ENCODE data around the gene STYXL2.

Gene STYXL2

DNA sequence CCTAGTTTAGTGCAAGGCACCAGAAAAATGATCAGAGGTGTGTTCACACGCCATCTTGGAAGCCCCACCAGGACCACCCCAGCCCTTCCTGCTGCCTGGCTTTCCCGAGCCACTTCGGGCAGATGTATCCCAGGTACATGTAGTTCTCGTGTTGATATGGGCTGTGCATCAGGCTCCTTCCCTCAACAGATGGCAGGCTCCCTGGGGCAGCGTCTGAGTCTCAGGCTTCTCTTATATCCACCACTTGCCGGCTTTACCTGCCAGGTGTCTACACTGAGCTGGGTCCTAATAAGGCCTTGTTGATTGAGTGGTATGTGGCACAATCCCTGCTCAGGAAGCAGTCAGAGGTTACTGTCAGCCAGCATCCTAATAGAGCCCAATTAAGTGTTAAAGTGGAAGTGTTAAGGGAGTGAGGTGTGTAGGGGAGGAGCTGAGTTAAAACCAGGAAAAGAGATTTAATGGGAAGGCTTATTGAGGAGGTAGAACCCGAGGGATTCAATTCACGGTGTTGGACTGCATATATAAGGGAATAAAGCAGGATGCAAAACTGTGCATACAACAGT is 12.2 kb upstream of the STYXL2 start:
- no peak for DNase-seq (ENCODE audit: low spot score)

DNA sequence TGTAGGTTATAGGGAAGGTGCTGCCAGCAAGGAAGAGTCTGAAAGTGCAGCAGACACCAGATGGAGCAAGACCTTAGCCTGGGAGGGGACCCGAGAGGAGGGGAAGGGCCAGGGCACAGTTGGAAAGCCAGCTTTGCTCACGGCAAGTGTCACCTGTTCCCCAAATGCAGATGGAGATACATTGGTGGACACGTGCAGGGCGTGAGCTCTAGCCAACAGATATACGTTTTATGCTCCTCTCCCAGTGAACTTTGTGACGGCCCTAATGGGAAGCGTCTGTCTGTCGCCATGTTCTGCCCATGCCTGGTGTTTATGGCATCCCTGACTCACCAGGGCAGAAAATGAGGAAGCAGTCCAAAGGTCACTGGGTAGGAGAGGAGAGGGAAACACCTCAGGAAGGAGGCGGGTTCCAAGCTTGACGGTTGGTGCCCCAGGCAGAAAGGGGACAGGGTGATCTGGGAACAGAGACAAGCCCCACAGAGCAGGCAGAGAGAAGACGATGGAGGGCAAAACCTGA is 11.3 kb upstream of the STYXL2 start:
- DNase-seq (ENCODE audit: low spot score), result no peak

DNA sequence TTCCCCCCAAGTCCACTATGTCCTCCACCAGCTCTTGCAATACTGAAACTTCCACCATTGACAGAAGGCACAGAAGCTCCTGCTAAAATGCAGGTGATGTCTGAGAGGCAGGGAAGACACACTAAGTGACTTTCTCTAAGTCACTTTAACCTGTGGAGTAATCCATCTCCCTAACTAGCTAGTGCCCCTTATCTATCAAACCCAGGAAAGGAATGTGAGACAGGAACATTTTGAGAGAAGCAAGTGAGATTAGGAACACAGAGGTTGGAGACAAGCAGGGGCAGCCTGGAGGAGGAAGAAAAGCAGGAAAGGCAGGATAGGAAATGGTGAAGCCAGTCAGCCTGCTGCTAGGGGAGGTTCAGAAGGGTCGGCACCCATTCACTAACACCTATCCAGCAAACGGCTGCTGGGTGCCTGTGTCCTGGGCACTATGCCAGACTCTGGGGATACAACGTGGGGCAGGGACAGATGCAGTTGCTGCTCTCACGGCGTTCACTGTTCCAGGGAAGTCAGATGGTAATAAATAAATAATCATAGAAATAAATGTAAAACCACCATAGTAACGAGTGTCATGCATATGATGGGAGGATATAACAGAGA is 10.7 kb upstream of the STYXL2 start:
- DNase-seq (ENCODE audit: low spot score), result no peak

DNA sequence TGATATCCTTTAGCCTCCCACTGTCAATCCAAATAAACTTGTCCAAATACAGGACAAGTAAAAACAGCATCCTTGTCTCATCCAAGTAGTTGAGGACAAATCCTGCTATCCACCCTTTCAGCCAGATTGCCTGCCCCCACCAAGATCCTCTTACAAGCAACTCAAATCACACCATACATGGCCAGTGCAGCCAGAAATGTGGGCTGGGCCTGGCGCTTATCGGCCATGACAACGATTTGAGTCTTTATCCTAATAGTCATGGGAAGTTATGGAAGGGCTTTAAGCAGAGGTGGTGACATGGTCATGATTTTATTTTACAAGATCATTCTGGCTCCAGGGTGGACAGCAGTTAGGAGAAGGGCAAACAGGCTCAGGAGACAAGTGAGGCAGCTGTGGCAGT is 10.0 kb upstream of the STYXL2 start:
- no peak for DNase-seq (ENCODE audit: low spot score)

DNA sequence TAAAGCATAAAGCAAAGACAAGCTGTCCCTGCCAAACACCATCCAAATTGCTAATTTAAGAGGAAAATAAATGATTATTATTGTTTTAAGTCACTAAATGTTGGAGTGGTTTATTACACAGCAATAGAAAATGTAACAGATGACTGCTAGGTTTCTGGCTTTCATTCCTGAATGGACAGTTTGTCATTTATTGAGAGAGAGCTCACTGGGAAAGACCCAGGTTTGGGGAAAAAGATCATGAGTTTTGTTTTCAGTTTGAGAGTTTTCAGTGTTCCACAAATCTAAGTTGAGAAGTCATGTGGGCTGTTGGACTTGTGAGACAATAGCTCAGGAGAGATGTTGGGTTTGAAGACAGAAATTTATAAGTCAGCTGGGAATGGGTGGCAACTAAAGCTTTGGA is 9.1 kb upstream of the STYXL2 start:
- no peak for DNase-seq (ENCODE audit: low spot score)

DNA sequence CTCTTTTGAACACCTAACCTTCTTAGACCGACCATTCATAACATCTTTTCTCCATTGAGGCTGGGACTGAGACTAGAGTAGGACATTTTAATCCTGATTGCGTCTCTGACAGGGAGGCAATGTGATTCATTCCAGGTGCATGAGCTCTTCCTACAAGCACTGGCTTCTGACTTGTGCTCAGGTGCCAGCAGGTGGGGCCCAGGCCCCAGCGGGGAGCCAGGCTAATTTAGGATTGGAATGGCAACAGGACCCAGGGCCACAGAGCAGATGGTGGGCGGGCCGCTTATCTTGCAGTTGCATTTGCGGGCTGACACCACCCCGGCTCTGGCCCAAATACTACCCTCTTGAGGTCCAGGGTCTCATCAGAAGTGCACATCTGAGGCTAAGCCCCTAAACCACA is 7.8 kb upstream of the STYXL2 start:
- no peak for DNase-seq (ENCODE audit: low spot score)

DNA sequence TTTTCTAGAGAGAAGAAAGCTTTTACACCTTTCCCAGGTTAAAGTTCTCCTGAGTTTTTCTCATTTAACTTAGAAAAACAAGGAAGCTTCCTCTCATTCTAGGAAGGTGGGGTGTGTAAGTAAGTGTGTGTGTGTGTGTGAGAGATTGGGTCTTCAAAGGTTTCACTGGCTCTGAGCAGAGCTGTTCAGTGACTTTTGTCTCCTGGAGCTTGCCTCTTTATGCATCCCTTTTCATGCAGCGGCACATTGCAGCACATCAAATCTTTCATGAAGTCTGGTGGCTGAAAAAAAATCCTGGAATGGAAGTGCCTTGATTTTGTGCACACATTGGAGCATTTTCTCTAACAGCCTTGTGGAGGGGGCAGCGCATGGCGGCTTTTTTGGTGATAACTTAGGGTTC is 7.1 kb upstream of the STYXL2 start:
- DNase-seq (ENCODE audit: low spot score), result no peak

DNA sequence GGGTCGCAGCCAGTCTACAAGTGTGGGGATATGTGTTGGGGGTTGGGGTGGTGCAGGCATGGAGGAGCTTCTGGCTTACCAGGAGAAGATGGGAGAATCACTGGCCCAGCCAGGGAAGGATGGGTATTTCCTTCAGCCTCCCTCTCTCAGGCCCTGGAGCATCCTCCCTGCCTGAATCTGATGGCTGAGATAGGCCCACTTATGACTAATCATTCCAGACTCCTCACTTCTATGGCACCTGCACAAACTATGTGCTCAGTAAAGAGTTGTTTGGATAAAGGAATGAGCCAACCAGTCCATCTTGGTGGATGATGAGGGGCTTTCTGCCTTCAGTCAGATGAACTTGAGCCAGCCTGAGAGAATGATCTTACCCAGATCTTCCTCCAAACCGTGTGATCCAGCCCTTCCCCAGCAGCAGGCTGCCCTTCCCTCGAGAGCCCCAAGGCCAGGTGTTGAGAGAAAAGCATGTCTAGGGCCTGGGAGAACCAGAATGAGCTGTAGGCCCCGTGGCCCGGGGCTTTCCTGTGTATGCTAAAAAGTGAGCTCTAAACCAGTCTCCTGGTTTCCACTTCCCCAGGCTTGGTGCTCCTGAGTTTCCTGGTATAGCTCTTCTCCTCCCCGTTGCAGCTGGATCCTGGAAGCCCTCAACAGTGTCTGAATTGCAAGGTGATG is 5.0 kb upstream of the STYXL2 start:
- no peak for DNase-seq (ENCODE audit: low spot score)

DNA sequence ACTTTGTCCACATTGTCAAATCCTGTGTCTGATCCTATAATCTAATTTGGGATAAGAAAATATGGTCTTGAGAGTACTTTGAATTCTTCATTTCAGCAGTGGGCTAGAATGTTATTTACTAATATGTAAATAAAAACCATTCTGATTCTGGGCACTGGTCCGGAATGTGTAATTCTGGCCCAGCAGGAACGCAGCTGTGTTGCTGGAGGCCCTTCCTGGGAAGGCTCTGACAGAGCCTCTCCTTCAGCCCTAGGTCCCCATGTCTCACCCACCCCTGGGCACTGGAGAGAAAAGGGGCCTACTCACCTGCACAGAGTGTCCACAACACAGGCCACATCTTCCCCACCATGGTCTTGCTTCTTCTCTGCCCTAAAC is 3.9 kb upstream of the STYXL2 start:
- DNase-seq (ENCODE audit: low spot score), result no peak

DNA sequence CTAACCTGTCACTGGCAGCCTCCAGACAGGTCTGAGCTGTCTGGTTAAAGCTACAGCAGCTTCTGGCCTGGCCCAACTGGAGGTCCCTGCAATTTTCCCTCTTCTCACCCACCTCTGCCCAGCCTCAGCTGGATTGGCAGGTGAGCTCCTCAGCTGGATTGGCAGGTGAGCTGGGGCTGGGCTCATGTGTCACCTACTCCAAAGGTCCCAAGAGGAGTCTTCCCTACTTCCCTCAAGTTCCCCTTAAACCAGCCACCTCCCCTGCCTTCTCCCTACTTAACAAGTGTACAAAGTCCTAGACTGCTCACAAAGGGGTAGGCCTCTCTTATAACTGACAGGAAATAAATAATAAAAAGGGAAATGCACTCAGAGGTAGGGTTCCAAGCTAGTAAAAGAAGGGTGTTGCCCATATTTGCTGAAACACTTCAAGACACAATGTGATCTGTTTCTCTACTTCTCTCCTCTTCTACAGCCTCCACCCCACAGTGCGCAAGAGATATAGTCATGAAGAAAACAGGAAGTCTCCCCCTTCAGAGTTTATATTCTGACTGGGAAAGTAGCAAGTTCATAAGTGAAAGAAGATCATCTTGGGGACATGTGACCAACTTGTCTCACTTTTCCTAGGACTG is 3.4 kb upstream of the STYXL2 start, which contains the start of gene GPA33:
TSS of gene GPA33 (minus strand) at position 64 of the 629 bp plus-strand sequence. CDS start 90 bp downstream, outside the sequence.
- DNase-seq (ENCODE audit: low spot score), result no peak

DNA sequence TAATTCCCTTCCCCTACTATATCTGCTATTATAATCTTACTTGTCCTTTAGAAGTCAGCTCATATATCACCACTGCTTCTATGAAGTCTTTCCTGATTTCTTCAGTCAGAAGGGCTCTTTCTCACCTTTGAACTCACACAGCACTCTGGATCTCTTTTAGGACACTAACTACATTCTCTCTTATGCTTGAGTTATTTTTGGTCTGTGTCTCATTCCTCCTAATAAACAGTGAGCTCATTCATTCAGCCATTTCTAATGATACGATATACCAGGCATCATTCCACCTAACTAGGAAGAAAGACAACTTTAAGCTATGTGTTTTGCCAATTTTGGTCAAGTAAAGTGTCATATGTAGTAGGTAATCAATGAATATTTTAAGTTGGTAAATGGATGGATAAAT is 1.2 kb upstream of the STYXL2 start:
- DNase-seq (ENCODE audit: low spot score), result no peak

DNA sequence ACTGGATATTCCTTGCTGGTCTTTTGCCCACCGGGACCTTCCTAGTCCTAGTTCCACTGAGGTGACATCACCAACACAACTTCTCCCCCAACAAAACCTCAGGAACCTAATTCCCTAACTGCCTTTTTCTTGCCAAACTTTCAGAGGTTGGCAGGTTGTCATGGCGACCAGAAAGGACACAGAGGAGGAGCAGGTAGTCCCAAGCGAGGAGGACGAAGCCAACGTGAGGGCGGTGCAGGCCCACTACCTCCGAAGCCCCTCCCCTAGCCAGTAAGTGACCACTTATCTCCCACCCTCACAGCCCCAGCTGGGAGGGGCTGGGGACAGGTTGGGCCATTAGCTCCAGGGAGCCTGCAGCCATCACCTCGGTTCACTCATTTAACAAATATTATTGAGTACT is 815 bp downstream of the STYXL2 start:
- DNase-seq (ENCODE audit: low spot score), result no peak

DNA sequence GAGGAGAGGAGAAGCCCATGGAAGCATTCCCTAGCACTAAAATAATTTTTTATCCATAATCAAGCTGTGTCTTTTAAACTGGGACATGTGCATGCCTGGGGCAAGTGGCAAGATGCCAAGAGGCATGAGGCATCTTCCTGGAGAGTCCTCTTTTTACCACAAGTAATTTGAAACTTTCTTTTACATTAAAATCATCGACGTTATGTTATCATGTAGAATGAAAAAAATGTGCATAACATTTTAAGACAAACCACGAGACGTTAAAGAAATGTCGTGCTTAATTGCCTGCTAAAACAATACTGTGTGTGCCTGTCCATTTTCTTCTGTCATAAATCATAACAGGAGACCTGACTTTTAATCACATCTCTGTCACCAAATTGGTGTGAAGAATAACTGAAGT is 1.5 kb downstream of the STYXL2 start:
- no peak for DNase-seq (ENCODE audit: low spot score)

DNA sequence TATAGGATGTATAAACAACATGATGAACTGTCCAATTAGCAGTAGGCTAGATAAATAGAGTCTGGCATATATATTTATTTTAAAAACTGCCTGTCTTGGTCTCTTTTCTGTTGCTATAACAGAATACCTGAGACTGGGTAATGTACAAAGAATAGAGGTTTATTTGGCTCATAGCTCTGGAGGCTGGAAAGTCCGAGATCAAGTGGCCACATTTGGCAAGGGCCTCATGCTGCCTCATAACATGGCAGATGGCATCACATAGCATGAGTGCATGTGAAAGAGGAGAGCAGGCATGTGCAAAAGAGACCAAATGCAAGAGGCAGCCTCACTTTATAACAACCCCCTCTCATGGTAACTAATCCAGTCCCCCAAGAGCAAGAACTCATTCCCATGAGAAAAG is 6.0 kb downstream of the STYXL2 start:
- DNase-seq (ENCODE audit: low spot score), result no peak

DNA sequence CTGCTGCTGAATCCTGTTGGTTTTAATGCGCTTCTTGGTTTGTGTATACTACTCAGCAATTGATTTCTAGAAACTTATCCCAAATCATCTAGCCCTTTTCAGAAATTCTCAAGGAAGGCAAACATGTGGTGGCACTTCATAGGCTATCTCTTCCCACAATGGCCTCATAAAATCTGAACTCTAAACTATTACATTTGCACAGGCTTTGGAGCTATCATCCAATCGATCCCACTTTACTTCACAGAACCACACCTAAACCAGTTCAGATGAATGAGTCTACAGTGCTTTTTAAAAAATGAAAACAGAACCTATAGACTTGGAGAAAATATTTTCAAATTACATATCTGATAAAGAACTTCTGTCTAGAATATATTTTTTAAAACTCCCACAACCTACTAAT is 6.9 kb downstream of the STYXL2 start:
- no peak for DNase-seq (ENCODE audit: low spot score)

DNA sequence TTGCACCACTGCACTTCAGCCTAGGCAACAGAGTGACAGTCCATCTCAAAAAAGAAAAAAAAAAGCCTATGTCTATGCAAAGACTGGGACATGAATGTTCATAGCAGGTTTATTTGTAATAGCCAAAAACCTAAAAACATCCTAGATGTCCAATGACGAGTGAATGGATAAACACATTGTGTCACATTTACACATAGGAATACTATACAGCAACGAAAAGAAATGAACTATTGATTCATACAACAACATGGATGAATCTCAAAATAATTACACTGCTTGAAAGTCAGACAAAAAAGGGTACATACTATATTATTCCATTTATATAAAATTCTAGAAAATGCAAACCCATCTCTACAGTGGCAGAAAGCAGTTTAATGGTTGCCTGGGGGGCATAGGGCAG is 7.9 kb downstream of the STYXL2 start:
- DNase-seq (ENCODE audit: low spot score), result no peak

DNA sequence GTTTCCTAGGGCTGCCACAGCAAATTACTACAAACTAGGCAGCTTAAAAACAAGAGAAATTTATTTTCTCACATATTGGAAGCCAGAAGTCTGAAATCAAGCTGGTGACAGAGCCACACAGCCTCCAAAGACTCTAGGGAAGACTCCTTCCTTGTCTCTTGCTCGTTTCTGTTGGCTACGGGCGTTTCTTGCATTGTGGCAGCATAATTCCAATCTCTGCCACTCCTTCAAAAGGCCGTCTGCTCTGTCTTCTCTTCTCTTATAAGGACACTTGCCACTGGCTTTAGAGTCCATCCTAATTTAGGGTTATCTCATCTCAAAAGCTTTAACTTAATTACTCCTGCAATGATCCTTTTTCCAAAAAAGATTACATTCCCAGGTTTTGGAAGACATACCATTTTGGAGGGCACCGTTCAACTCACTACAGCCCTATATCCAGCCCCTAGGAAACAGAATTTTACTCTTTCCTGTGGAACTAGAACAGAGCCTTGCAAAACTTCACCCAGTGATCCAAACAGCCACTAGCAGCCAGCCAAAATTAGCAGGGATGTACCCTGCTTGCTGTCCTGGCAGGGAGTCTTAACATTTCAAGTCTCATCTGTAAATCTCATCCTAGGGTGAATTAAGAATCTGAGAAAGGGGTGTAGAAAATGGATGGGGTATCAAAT is 9.2 kb downstream of the STYXL2 start:
- DNase-seq (ENCODE audit: low spot score), result no peak

DNA sequence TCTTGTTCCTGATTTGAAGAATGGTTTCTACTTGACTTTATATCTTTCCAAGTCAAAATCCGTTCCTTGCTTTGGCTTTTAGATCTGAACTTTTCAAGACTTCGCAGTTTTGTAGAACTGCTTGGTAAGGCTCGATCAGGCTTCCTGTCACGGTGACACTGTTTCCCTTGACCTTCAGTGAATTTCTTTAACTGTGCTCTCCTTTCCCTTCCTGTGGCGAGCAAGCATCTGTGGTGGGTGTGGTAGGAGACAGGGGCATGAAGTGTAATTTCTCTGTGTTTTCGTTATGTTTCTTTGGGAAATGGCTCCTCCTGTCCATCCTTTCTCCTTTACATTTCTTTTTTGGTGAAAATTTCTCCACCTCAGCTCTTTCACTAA is 10.4 kb downstream of the STYXL2 start:
- no peak for DNase-seq (ENCODE audit: low spot score)

DNA sequence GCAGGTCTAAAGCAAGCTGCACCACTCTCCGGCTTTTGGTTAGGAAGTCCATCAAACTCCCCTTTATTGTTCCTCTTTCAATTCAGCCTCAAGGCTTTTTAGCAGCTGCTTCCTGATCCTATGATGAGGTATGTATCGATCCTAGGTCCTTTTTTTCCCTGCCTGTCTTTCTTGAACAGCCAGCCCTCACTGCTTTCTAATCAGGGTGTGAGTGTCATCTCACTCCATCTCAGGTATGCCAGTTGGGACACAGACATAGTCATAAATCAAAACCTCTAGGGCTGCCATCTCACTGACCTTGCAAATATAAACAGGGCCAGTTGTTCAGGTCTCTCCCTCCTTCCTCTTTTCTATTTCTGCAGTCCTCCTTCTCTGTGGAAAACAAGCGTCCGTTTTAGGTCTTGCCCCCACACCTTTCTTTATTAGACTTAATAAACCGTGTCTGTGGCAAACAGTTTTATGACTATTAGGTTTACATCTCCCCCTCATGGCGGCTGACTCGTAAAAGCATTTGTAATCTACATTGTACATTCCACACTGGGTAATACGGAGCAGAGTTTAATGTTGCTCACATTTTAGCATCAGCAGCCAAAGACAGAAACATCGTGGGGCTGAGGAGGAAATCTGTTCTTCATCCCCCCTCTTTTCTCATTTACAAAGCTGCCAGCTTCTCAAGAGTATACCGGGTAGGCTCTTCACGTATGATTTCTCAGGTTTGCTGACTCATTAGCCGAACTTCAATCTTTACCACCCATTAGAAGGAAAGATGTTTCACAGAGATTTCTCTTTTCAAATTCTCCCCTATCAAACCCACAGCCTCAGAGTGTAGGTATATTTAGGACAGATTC is 11.6 kb downstream of the STYXL2 start:
- no peak for DNase-seq (ENCODE audit: low spot score)

DNA sequence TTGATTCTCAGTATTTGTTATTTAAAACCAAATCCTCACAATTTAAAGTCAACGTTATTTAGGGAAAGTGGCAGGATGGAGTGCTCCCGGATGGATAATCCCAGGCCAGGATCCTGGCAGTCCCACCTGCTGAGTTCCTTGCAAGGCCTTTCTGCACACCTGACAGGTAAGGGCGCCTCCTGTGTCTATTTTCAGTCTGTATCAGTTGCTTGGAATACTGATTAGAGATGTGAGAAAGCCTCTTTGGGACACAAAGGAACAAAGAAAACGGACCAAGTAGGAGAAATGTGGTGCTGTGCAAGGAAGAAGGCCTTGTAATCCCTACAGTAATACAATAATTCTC is 12.2 kb downstream of the STYXL2 start:
- no peak for DNase-seq (ENCODE audit: low spot score)

DNA sequence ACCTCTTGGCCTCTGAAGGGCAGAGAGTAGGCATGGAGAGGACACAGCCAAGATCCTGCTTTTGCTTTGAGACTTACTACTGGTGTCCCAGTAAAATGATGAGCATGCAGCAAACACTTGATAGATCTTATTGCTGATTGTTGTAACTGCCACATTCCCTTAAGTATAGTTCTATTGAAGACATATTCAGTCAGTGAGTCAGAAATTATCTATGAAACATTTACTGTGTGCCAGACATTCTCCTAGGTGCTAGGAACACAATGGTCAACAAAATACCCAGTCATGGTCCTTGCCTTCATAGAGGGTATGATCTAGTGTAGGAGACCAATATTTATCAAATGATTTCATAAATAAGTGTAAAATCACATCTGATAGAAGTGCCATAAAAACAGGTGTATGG is 13.6 kb downstream of the STYXL2 start:
- DNase-seq (ENCODE audit: low spot score), result no peak

DNA sequence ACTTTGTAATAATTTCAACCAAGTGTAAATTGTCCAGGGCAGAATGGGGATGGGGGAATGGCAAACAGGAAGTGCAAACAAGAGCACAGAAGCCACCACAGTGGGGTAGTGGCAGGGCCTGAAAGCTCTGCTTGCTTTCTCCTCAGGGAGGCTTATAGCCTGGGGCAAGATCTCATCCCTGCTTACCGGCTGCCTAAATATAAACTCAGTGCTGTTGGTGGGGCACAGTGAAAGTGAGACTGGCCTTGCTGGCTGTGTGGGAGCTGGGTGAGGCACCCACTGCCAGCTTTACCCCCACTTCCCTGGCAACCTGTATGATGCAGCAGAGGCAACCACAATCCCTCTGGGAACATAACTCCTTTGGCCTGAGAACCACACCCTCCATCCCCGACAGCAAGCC is 15.2 kb downstream of the STYXL2 start:
- DNase-seq (ENCODE audit: low spot score), result no peak

Measured in hepatic stellate cell (primary cell).